HepG2 (cell line): Measurements from ENCODE around the gene FKBP8. TPM values are rescaled to one million over a fixed set of nuclear protein-coding genes. Genes with fewer than 3 reads are reported as not detected.

Experiments used
- CEBPB ChIP-seq: IDR thresholded peaks from 2 replicates; pipeline ENCODE4 v1.6.1; 2011; ENCODE audit warnings: low read depth, low read length, improper control_type of control experiment, borderline replicate concordance
- ELF3 ChIP-seq: IDR thresholded peaks from 2 replicates; pipeline ENCODE4 v1.6.1; 2016; ENCODE audit warnings: missing genetic modification reagents, missing compliant biosample characterization
- GATAD2A ChIP-seq: IDR thresholded peaks from 2 replicates; pipeline ENCODE4 v1.6.1; 2016
- HDAC6 ChIP-seq: fragments of 200-600 bp; sonication (generic); IDR thresholded peaks from 2 replicates; pipeline ENCODE4 v1.7.0; 2017; ENCODE audit warnings: mild to moderate bottlenecking, antibody characterized with exemption, low read length, low read depth
- HHEX ChIP-seq: IDR thresholded peaks from 2 replicates; pipeline ENCODE4 v1.6.1; 2016; ENCODE audit warnings: control low read depth
- KAT7 ChIP-seq: IDR thresholded peaks from 2 replicates; pipeline ENCODE4 v1.6.1; 2018; ENCODE audit warnings: borderline replicate concordance, missing compliant biosample characterization
- MAFK ChIP-seq, 2 experiments: IDR thresholded peaks in 1 of 2; conservative IDR thresholded peaks in 1 of 2; 2 replicates each; pipeline ENCODE4 v1.6.1; 2011; ENCODE audit warnings: improper control_type of control experiment in 2 of 2, low read length in 2 of 2
- MIER3 ChIP-seq: IDR thresholded peaks from 2 replicates; pipeline ENCODE4 v1.6.1; 2016; ENCODE audit warnings: missing compliant biosample characterization, borderline replicate concordance
- MYC ChIP-seq: sonication (generic); formaldehyde crosslinking; IDR thresholded peaks from 2 replicates; pipeline ENCODE4 v1.9.0; 2021; ENCODE audit warnings: missing genetic modification reagents, borderline replicate concordance
- NFKBIZ ChIP-seq: IDR thresholded peaks from 2 replicates; pipeline ENCODE4 v1.6.1; 2018; ENCODE audit warnings: missing genetic modification reagents, missing compliant biosample characterization
- NFYB ChIP-seq: sonication (generic); formaldehyde crosslinking; IDR thresholded peaks from 2 replicates; pipeline ENCODE4 v1.4.0; 2020; ENCODE audit warnings: missing genetic modification reagents
- PCBP2 ChIP-seq: fragments of 200-400 bp; formaldehyde crosslinking; optimal IDR thresholded peaks from 2 replicates; pipeline ENCODE3; 2018; ENCODE audit warnings: low read length, low read depth; ENCODE audit not compliant: poor library complexity, severe bottlenecking
- PRPF4 ChIP-seq: fragments of 200-400 bp; formaldehyde crosslinking; IDR thresholded peaks from 2 replicates; pipeline ENCODE4 v1.6.1; 2016; ENCODE audit warnings: low read length, low read depth; ENCODE audit not compliant: poor library complexity, severe bottlenecking
- RNF2 ChIP-seq: fragments of 450-650 bp; conservative IDR thresholded peaks from 2 replicates; pipeline ENCODE4 v1.6.1; 2016; ENCODE audit warnings: low read depth
- SIN3A ChIP-seq: IDR thresholded peaks from 2 replicates; pipeline ENCODE4 v1.6.1; 2011; ENCODE audit warnings: low read depth, mild to moderate bottlenecking, control low read depth, low read length, borderline replicate concordance
- SIX1 ChIP-seq: sonication (generic); formaldehyde crosslinking; IDR thresholded peaks from 2 replicates; pipeline ENCODE4 v1.4.0; 2020; ENCODE audit warnings: missing genetic modification reagents, borderline replicate concordance
- SOX6 ChIP-seq, 2 experiments: fragments of 450-650 bp in 1 of 2; sonication (generic) in 1 of 2; formaldehyde crosslinking in 1 of 2; IDR thresholded peaks; 2 replicates each; pipeline versions ENCODE4 v1.4.0 to v1.6.1; 2017 to 2020; ENCODE audit warnings: antibody characterized with exemption in 1 of 2, mild to moderate bottlenecking in 1 of 2, missing genetic modification reagents in 1 of 2
- SRSF4 ChIP-seq: fragments of 200-400 bp; formaldehyde crosslinking; IDR thresholded peaks from one replicate; pipeline ENCODE4 v1.6.1; 2018; ENCODE audit warnings: mild to moderate bottlenecking, low read depth, low read length, moderate library complexity; ENCODE audit not compliant: poor library complexity, severe bottlenecking
- SYNCRIP ChIP-seq: fragments of 200-400 bp; formaldehyde crosslinking; IDR thresholded peaks from 2 replicates; pipeline ENCODE4 v1.6.1; 2018; ENCODE audit warnings: mild to moderate bottlenecking, low read depth, low read length; ENCODE audit not compliant: insufficient read depth
- TAF1 ChIP-seq: sonication (generic); formaldehyde crosslinking; IDR thresholded peaks from 2 replicates; pipeline ENCODE4 v1.4.0; 2020; ENCODE audit warnings: missing genetic modification reagents
- TBX3 ChIP-seq: fragments of 450-650 bp; IDR thresholded peaks from 2 replicates; pipeline ENCODE4 v1.6.1; 2017; ENCODE audit warnings: antibody characterized with exemption, mild to moderate bottlenecking, inconsistent platforms, borderline replicate concordance
- ZBTB42 ChIP-seq: sonication (generic); formaldehyde crosslinking; IDR thresholded peaks from 2 replicates; pipeline ENCODE4 v1.5.0; 2020; ENCODE audit warnings: mild to moderate bottlenecking, missing genetic modification reagents
- ZBTB44 ChIP-seq: sonication (generic); formaldehyde crosslinking; IDR thresholded peaks from 2 replicates; pipeline ENCODE4 v1.4.0; 2020; ENCODE audit warnings: missing genetic modification reagents
- ZFP36L2 ChIP-seq: sonication (generic); formaldehyde crosslinking; IDR thresholded peaks from 2 replicates; pipeline ENCODE4 v1.4.0; 2020; ENCODE audit warnings: missing genetic modification reagents
- ZMYM2 ChIP-seq: sonication (generic); formaldehyde crosslinking; IDR thresholded peaks from 2 replicates; pipeline ENCODE4 v1.8.0; 2022; ENCODE audit warnings: mild to moderate bottlenecking, missing genetic modification reagents
- ZNF121 ChIP-seq: sonication (generic); formaldehyde crosslinking; IDR thresholded peaks from 2 replicates; pipeline ENCODE4 v1.5.0; 2020; ENCODE audit warnings: mild to moderate bottlenecking, missing genetic modification reagents
- ZNF362 ChIP-seq: sonication (generic); formaldehyde crosslinking; IDR thresholded peaks from 2 replicates; pipeline ENCODE4 v1.4.0; 2020; ENCODE audit warnings: missing genetic modification reagents, mild to moderate bottlenecking, borderline replicate concordance
- ZNF530 ChIP-seq: sonication (generic); formaldehyde crosslinking; IDR thresholded peaks from 2 replicates; pipeline ENCODE4 v1.5.0; 2020; ENCODE audit warnings: low read depth, mild to moderate bottlenecking, missing genetic modification reagents
- ZNF644 ChIP-seq: IDR thresholded peaks from 2 replicates; pipeline ENCODE4 v1.6.1; 2016; ENCODE audit warnings: low read depth
- ZNF768 ChIP-seq: sonication (generic); formaldehyde crosslinking; IDR thresholded peaks from 2 replicates; pipeline ENCODE4 v1.4.0; 2020; ENCODE audit warnings: missing genetic modification reagents
- ZNF788 ChIP-seq: sonication (generic); formaldehyde crosslinking; IDR thresholded peaks from 2 replicates; pipeline ENCODE4 v1.5.0; 2020; ENCODE audit warnings: mild to moderate bottlenecking, missing genetic modification reagents, borderline replicate concordance
- polyA plus RNA-seq, 8 experiments: library from polyadenylated mRNA; depleted of rRNA in 3 of 8; stranded (reverse) in 7 of 8; unstranded in 1 of 8; fragments of >200 nt; fragmentation: Illumina TruSeq in 4 of 8; extraction: Trizol in 4 of 8; gene quantifications; 2 replicates each; pipeline versions ENCODE4 v1.2.1 to v1.2.3, GENCODE V29; 2011 to 2016; ENCODE audit warnings: low read depth in 4 of 8, missing spikeins in 1 of 8, mixed read lengths in 1 of 8; ENCODE audit not compliant: insufficient read depth in 1 of 8
- total RNA-seq, 5 experiments: library from RNA; depleted of rRNA; stranded (reverse); fragments of >200 nt; fragmentation: Illumina TruSeq; extraction: Trizol; gene quantifications; 2 replicates each; pipeline ENCODE4 v1.2.3, GENCODE V29; 2016; ENCODE audit warnings: low read depth in 1 of 5

FKBP8 gene
- total and polyA plus RNA-seq, 2 of the 13 experiments (the other 11 are each of a cell fraction or from before 2014, with no cell fraction given), result 81.7 to 93.9 TPM

GRCh38 chr19:18507727-18508440 is 35.5 kb downstream of the FKBP8 start (continued):
- TF ChIP-seq PCBP2 (no peak), SIX1 (CRISPR knock-in tag) (no peak), SRSF4 (no peak), SOX6 (IDR thresholded peaks at IDR 0.05) (no peak), SOX6 (CRISPR knock-in tag; IDR thresholded peaks at IDR 0.05) (peak; percentile 20; the same call in 1 of the 2 replicates), SIN3A (no peak), HDAC6 (no peak), ELF3 (CRISPR knock-in tag) (no peak), NFKBIZ (CRISPR knock-in tag) (no peak), ZNF530 (CRISPR knock-in tag) (no peak), CEBPB (no peak), ZNF788 (no peak), ZBTB42 (no peak), MYC (CRISPR knock-in tag) (no peak; the same call in 1 of the 2 replicates), ZNF768 (CRISPR knock-in tag) (0 out of 2 replicates have a peak, but pooled peaks have one; percentile 34), ZMYM2 (CRISPR knock-in tag) (no peak), ZNF362 (CRISPR knock-in tag) (no peak), RNF2 (no peak), SYNCRIP (no peak), ZNF121 (CRISPR knock-in tag) (peak; percentile 98), PRPF4 (no peak), ZFP36L2 (CRISPR knock-in tag) (no peak), ZNF644 (CRISPR knock-in tag) (no peak), GATAD2A (CRISPR knock-in tag) (no peak), TBX3 (no peak), ZBTB44 (CRISPR knock-in tag) (no peak), KAT7 (CRISPR knock-in tag) (no peak), TAF1 (no peak), HHEX (CRISPR knock-in tag) (no peak), NFYB (CRISPR knock-in tag) (no peak), MAFK (conservative IDR thresholded peaks at IDR 0.05 in 1 of 2, IDR thresholded peaks at IDR 0.05 in 1 of 2; ENCODE audit: low read length in 2 of 2) (no peak), MIER3 (CRISPR knock-in tag) (no peak)
